ENCODE data around the gene MGP. TPM values are rescaled to one million over a fixed set of nuclear protein-coding genes. Genes with fewer than 3 reads are reported as not detected.

The MGP gene
- total RNA-seq, 1 experiment from 2014 or later, result 0.72 TPM

GRCh38 chr12:14934511-14934910 lies 48.9 kb upstream of the MGP start:
- H3K4me1 ChIP-seq (ENCODE audit: control insufficient read depth, insufficient read depth, low read length), result no peaks in the 10 kb centered on the region
- DNase-seq (ENCODE audit: low read depth, low spot score), result no peak
- H3K27ac ChIP-seq (ENCODE audit: low read length), result no peak overlapping the region
- POLR2A ChIA-PET, result no interaction called here
- H3K36me3 ChIP-seq (ENCODE audit: control insufficient read depth, insufficient read depth, low read length), result no peaks in the 10 kb centered on the region
- TF ChIP-seq CTCF (IDR thresholded peaks at IDR 0.05) (no peak), REST (IDR thresholded peaks at IDR 0.05; ENCODE audit: insufficient read depth in 1 of 2, low read depth in 2 of 2, low read length in 1 of 2) (no peak), POLR2AphosphoS5 (IDR thresholded peaks at IDR 0.05; ENCODE audit: low read depth, low read length) (no peak)
- no peak overlapping the region for H3K4me3 ChIP-seq (ENCODE audit: low read depth in 2 of 2, low read length in 2 of 2)
- BruUV-seq (replicated peaks), result no TSS peak
- no peaks in the 10 kb centered on the region for H3K27me3 ChIP-seq (ENCODE audit: control insufficient read depth, insufficient read depth, low read length)
- intact Hi-C loops (cut with micrococcal nuclease; ENCODE audit: unreplicated experiment) (no loop called here), in situ Hi-C loops (cut with HindIII; ENCODE audit: low pct_unique_long_range_greater_than_20kb, low sequenced_read_pairs) (no loop called here)
- no peaks in the 10 kb centered on the region for H3K9me3 ChIP-seq (ENCODE audit: control insufficient read depth, insufficient read depth, low read depth, low read length)
- ATAC-seq, result no peak
- CTCF ChIA-PET, result no interaction called here

- ChIA-PET POLR2A (no interaction called here), CTCF (no interaction called here)
- no peak overlapping the region for H3K27ac ChIP-seq (ENCODE audit: low read length)
- H3K9me3 ChIP-seq (ENCODE audit: control insufficient read depth, insufficient read depth, low read depth, low read length), result no peaks in the 10 kb centered on the region
- intact Hi-C loops (cut with micrococcal nuclease; ENCODE audit: unreplicated experiment), result no loop called here
- DNase-seq (ENCODE audit: low read depth, low spot score) (no peak), ATAC-seq (no peak)
- in situ Hi-C loops (cut with HindIII; ENCODE audit: low pct_unique_long_range_greater_than_20kb, low sequenced_read_pairs), result no loop called here
- H3K4me3 ChIP-seq (ENCODE audit: low read depth in 2 of 2, low read length in 2 of 2), result no peak overlapping the region
- H3K36me3 ChIP-seq (ENCODE audit: control insufficient read depth, insufficient read depth, low read length), result no peaks in the 10 kb centered on the region
- no peaks in the 10 kb centered on the region for H3K4me1 ChIP-seq (ENCODE audit: control insufficient read depth, insufficient read depth, low read length)
- H3K27me3 ChIP-seq (ENCODE audit: control insufficient read depth, insufficient read depth, low read length), result no peaks in the 10 kb centered on the region
- TF ChIP-seq CTCF (IDR thresholded peaks at IDR 0.05) (no peak), POLR2AphosphoS5 (IDR thresholded peaks at IDR 0.05; ENCODE audit: low read depth, low read length) (no peak), TCF7L2 (IDR thresholded peaks at IDR 0.05; ENCODE audit: low read depth, low read length) (no peak), SIN3A (IDR thresholded peaks at IDR 0.05; ENCODE audit: borderline replicate concordance, insufficient read depth, low read depth, low read length) (no peak), REST (IDR thresholded peaks at IDR 0.05; ENCODE audit: insufficient read depth in 1 of 2, low read depth in 2 of 2, low read length in 1 of 2) (no peak)
- BruUV-seq (replicated peaks), result no TSS peak
Measured at GRCh38 chr12:14931791-14932560, 46.3 kb upstream of the MGP start.

Measured in Panc1 (cell line).